ENCODE results near the gene NOP58. TPM values are rescaled to one million over a fixed set of nuclear protein-coding genes. Genes with fewer than 3 reads are reported as not detected.
"Not testable (repeated sequence)": the region's sequence is repeated elsewhere in the genome, so short reads cannot be mapped to it uniquely, and the experiment has no call there.

The NOP58 gene
- 100 to 1,000 TPM in 2 of 4 donors, 10 to 100 TPM in 2; 68.2 to 151 (median 90.3) TPM for total RNA-seq

- H3K9me3 ChIP-seq, result no peaks in the 10 kb centered on the region
- H3K27ac ChIP-seq, result peak within 1 kb of the TSS; percentile 91 to 98 (median 95)
- no peak for TF ChIP-seq CTCF (IDR thresholded peaks at IDR 0.05)
- peak; percentile 82 to 95 for TF ChIP-seq POLR2A (IDR thresholded peaks at IDR 0.05)
- peaks cover 0 to 6% of the 10 kb centered on the region in 2 donors for H3K4me1 ChIP-seq
- intact Hi-C loops (cut with DNase I), result loop anchor here (5.0 kb wide), 1 partner anchor 367 kb away; the partner anchor contains the start of gene FAM117B
- H3K4me3 ChIP-seq (replicated peaks in 1 of 3), result peak within 1 kb of the TSS; percentile 37 to 80 (median 65)
- peak; percentile 92 to 93 for DNase-seq
- no peaks in the 10 kb centered on the region for H3K27me3 ChIP-seq
- no peaks in the 10 kb centered on the region for H3K36me3 ChIP-seq
- WGBS, 2 donors, result 0% methylated on average over 53 to 54 of the region's 54 CpGs
Measured at GRCh38 chr2:202265467-202266277, at the start of gene NOP58. Gene NOP58, plus strand, starts transcription at chr2:202265763. Its CDS starts 179 bp downstream, at chr2:202265942.

GRCh38 chr2:202221873-202222272 lies 43.7 kb upstream of the NOP58 start:
- Histone ChIP-seq H3K36me3 (peaks cover 0 to 6% of the 10 kb centered on the region in 2 donors), H3K4me1 (no peaks in the 10 kb centered on the region), H3K27me3 (no peaks in the 10 kb centered on the region), H3K9me3 (no peaks in the 10 kb centered on the region), H3K27ac (no peak overlapping the region), H3K4me3 (replicated peaks in 1 of 3) (no peak overlapping the region)
- 91 to 96% methylated on average over 1 of the region's 1 CpG for WGBS, 2 donors
- TF ChIP-seq CTCF (IDR thresholded peaks at IDR 0.05), result no peak
- intact Hi-C loops (cut with DNase I), result no loop called here
- DNase-seq, result no peak

- Histone ChIP-seq H3K4me3 (replicated peaks in 1 of 3) (peak overlapping the region; percentile 49 to 92 (median 49)), H3K4me1 (peaks cover 11 to 15% of the 10 kb centered on the region in 2 donors), H3K36me3 (no peaks in the 10 kb centered on the region), H3K27ac (peak overlapping the region; percentile 52 to 87 (median 83)), H3K27me3 (no peaks in the 10 kb centered on the region), H3K9me3 (no peaks in the 10 kb centered on the region)
- peak in 1 of 2 donors; percentile 20 for DNase-seq
- intact Hi-C loops (cut with DNase I), result no loop called here
- 0 to 1% methylated on average over 21 to 23 of the region's 30 CpGs for WGBS, 2 donors
- no peak for TF ChIP-seq CTCF (IDR thresholded peaks at IDR 0.05)
- no peak for TF ChIP-seq POLR2A (IDR thresholded peaks at IDR 0.05)
Measured at GRCh38 chr2:202237787-202238233, 27.8 kb upstream of the NOP58 start.

- intact Hi-C loops (cut with DNase I), result no loop called here
Measured at GRCh38 chr2:202238234-202239197, 27.0 kb upstream of the NOP58 start, which contains the start of gene SUMO1. Gene SUMO1, minus strand, starts transcription at chr2:202238597. Its CDS starts 146 bp downstream, at chr2:202238451.

GRCh38 chr2:202247710-202248109 lies 17.9 kb upstream of the NOP58 start:
- 95 to 96% methylated on average over 5 of the region's 5 CpGs for WGBS, 2 donors
- H3K36me3 ChIP-seq; H3K9me3 ChIP-seq; DNase-seq; H3K4me1 ChIP-seq; H3K4me3 ChIP-seq (replicated peaks in 1 of 3); H3K27ac ChIP-seq; intact Hi-C loops (cut with DNase I); H3K27me3 ChIP-seq: not testable (repeated sequence)

More at GRCh38 chr2:202238234-202239197, 27.0 kb upstream of the NOP58 start, which contains the start of gene SUMO1:
- H3K27ac ChIP-seq, result peak within 1 kb of the TSS; percentile 52 to 87 (median 83)
- TF ChIP-seq CTCF (IDR thresholded peaks at IDR 0.05), result no peak
- TF ChIP-seq POLR2A (IDR thresholded peaks at IDR 0.05), result peak in 1 of 2 donors; percentile 60
- H3K4me3 ChIP-seq (replicated peaks in 1 of 3), result peak within 1 kb of the TSS; percentile 49 to 92 (median 49)
- peaks cover 11 to 15% of the 10 kb centered on the region in 2 donors for H3K4me1 ChIP-seq
- H3K9me3 ChIP-seq, result no peaks in the 10 kb centered on the region
- WGBS, 2 donors, result 2 to 4% methylated on average over 35 to 49 of the region's 54 CpGs
- H3K36me3 ChIP-seq, result no peaks in the 10 kb centered on the region
- peak; percentile 87 to 91 for DNase-seq
- no peaks in the 10 kb centered on the region for H3K27me3 ChIP-seq

Data from thyroid gland (tissue), 4 donors.